H1 (cell line): Measurements from ENCODE around the gene SLC9A2. TPM values are rescaled to one million over a fixed set of nuclear protein-coding genes. Genes with fewer than 3 reads are reported as not detected.
A peak's percentile ranks its signal among the peaks of the same experiment; 100 is the strongest.

Experiments
- CTCF ChIA-PET: fragments of 300-600 bp; sonication (Branson Sonifier 250); formaldehyde crosslinking; loops from one replicate; lab custom pipeline; 2021; ENCODE audit not compliant: partially characterized antibody; lab: Charles Lee
- POLR2A ChIA-PET: fragments of 300-600 bp; sonication (Branson Sonifier 250); formaldehyde crosslinking; loops from one replicate; lab custom pipeline; 2021; ENCODE audit warnings: inconsistent platforms; ENCODE audit not compliant: partially characterized antibody; lab: Charles Lee
- DNase-seq, 2 experiments: peaks; one replicate each; pipeline versions ENCODE4 v3.0.0 to v3.0.0-alpha.2; 2010 to 2022; ENCODE audit warnings: low spot score in 2 of 2, low read depth in 1 of 2, mixed read lengths in 1 of 2
- FAIRE-seq: peaks from 2 replicates; lab custom pipeline; 2011; peaks lifted over from hg19 to GRCh38; lab: Jason Lieb, UNC
- H2AFZ ChIP-seq: 2 replicates; pipeline ENCODE4 v1.8.1; 2012; ENCODE audit warnings: low read length, inconsistent platforms
- H2AK5ac ChIP-seq: 2 replicates; pipeline ENCODE4 v1.6.1; 2013; ENCODE audit warnings: low read depth, low read length
- H2BK120ac ChIP-seq: replicated peaks from 2 replicates; pipeline ENCODE3; 2013; ENCODE audit warnings: low read depth, low read length, inconsistent platforms
- H2BK12ac ChIP-seq: 2 replicates; pipeline ENCODE4 v1.6.1; 2013; ENCODE audit warnings: low read depth, low read length
- H2BK15ac ChIP-seq: 2 replicates; pipeline ENCODE4 v1.6.1; 2013; ENCODE audit warnings: low read length
- H2BK20ac ChIP-seq: 2 replicates; pipeline ENCODE4 v1.6.1; 2013; ENCODE audit warnings: low read length
- H2BK5ac ChIP-seq: 2 replicates; pipeline ENCODE4 v1.6.1; 2013; ENCODE audit warnings: low read depth, low read length
- H3K14ac ChIP-seq: 2 replicates; pipeline ENCODE4 v1.6.1; 2013; ENCODE audit warnings: inconsistent platforms; ENCODE audit not compliant: insufficient read length
- H3K18ac ChIP-seq: 2 replicates; pipeline ENCODE4 v1.6.1; 2013; ENCODE audit warnings: low read length; ENCODE audit errors: extremely low read depth
- H3K23ac ChIP-seq: 2 replicates; pipeline ENCODE4 v1.6.1; 2013; ENCODE audit warnings: inconsistent platforms; ENCODE audit not compliant: insufficient read length
- H3K23me2 ChIP-seq: 2 replicates; pipeline ENCODE4 v1.6.1; 2013; ENCODE audit warnings: low read depth, low read length
- H3K27ac ChIP-seq: 2 replicates; pipeline ENCODE4 v1.6.1; 2011; ENCODE audit warnings: low read depth, low read length, inconsistent platforms
- H3K27me3 ChIP-seq, 4 experiments: replicated peaks in 1 of 4; 1 replicate in 1 of 4; 2 replicates in 3 of 4; pipeline versions ENCODE4 v1.6.1 to v1.8.1; 2011 to 2013; ENCODE audit warnings: low read length in 3 of 4, mild to moderate bottlenecking in 3 of 4, inconsistent platforms in 2 of 4, mixed read lengths in 2 of 4, moderate library complexity in 1 of 4; ENCODE audit not compliant: control insufficient read depth in 3 of 4, insufficient read depth in 3 of 4; ENCODE audit errors: extremely low read depth in 1 of 4
- H3K36me3 ChIP-seq, 4 experiments: 2 replicates each; pipeline versions ENCODE4 v1.6.1 to v1.8.1; 2011 to 2013; ENCODE audit warnings: mild to moderate bottlenecking in 4 of 4, low read length in 3 of 4, moderate library complexity in 2 of 4, control low read depth in 1 of 4, inconsistent platforms in 1 of 4; ENCODE audit not compliant: insufficient read depth in 4 of 4, control insufficient read depth in 2 of 4
- H3K4ac ChIP-seq: replicated peaks from 2 replicates; pipeline ENCODE3; 2013; ENCODE audit warnings: low read length, low read depth, mixed read lengths, inconsistent platforms; ENCODE audit not compliant: insufficient read length
- H3K4me1 ChIP-seq, 4 experiments: replicated peaks in 1 of 4; 1 replicate in 1 of 4; 2 replicates in 3 of 4; pipeline versions ENCODE4 v1.6.1 to v1.8.1; 2011 to 2013; ENCODE audit warnings: low read length in 3 of 4, inconsistent platforms in 2 of 4, mixed read lengths in 1 of 4; ENCODE audit not compliant: insufficient read depth in 4 of 4, control insufficient read depth in 3 of 4
- H3K4me2 ChIP-seq, 2 experiments: 2 replicates each; pipeline versions ENCODE4 v1.6.1 to v1.8.1; 2011 to 2013; ENCODE audit warnings: low read depth in 2 of 2, low read length in 2 of 2, control low read depth in 1 of 2, inconsistent platforms in 1 of 2, mild to moderate bottlenecking in 1 of 2; ENCODE audit not compliant: insufficient read depth in 1 of 2
- H3K4me3 ChIP-seq, 4 experiments: fragments of 200-600, 300-600 bp in 1 of 4; sonication (generic), shearing (Covaris generic), sonication (Bioruptor Twin) in 1 of 4; 2 replicates each; pipeline versions ENCODE4 v1.5.1 to v1.8.1; 2011 to 2016; ENCODE audit warnings: low read length in 4 of 4, low read depth in 3 of 4, control low read depth in 2 of 4, inconsistent platforms in 2 of 4, mild to moderate bottlenecking in 2 of 4, mixed read lengths in 1 of 4, moderate library complexity in 1 of 4; ENCODE audit not compliant: insufficient read depth in 2 of 4; ENCODE audit errors: extremely low read depth in 1 of 4
- H3K56ac ChIP-seq: replicated peaks from 2 replicates; pipeline ENCODE3; 2013; ENCODE audit warnings: low read depth, mild to moderate bottlenecking, mixed read lengths, low read length, inconsistent platforms; ENCODE audit not compliant: insufficient read length
- H3K79me1 ChIP-seq: 2 replicates; pipeline ENCODE4 v1.6.1; 2013; ENCODE audit warnings: low read depth, low read length, control low read depth
- H3K79me2 ChIP-seq, 2 experiments: 2 replicates each; pipeline versions ENCODE4 v1.6.1 to v1.8.1; 2012 to 2013; ENCODE audit warnings: low read length in 2 of 2, mild to moderate bottlenecking in 2 of 2, inconsistent platforms in 1 of 2; ENCODE audit not compliant: insufficient read depth in 2 of 2, control insufficient read depth in 1 of 2
- H3K9ac ChIP-seq, 4 experiments: replicated peaks in 1 of 4; 1 replicate in 1 of 4; 2 replicates in 3 of 4; pipeline versions ENCODE4 v1.6.1 to v1.8.1; 2011 to 2013; ENCODE audit warnings: low read depth in 3 of 4, low read length in 3 of 4, control low read depth in 2 of 4, mild to moderate bottlenecking in 2 of 4, moderate library complexity in 2 of 4, inconsistent platforms in 1 of 4; ENCODE audit errors: extremely low read depth in 1 of 4
- H3K9me3 ChIP-seq, 2 experiments: 2 replicates each; pipeline versions ENCODE4 v1.6.1 to v1.8.1; 2012 to 2013; ENCODE audit warnings: mild to moderate bottlenecking in 2 of 2, moderate library complexity in 2 of 2, control low read depth in 1 of 2, inconsistent platforms in 1 of 2, low read depth in 1 of 2, low read length in 1 of 2, mixed read lengths in 1 of 2; ENCODE audit not compliant: insufficient read depth in 2 of 2
- H4K20me1 ChIP-seq, 2 experiments: replicated peaks in 1 of 2; 2 replicates each; pipeline versions ENCODE3 to v1.8.1; 2011 to 2013; ENCODE audit warnings: inconsistent platforms in 2 of 2, low read length in 2 of 2, mild to moderate bottlenecking in 1 of 2; ENCODE audit not compliant: insufficient read depth in 2 of 2, control insufficient read depth in 1 of 2
- H4K5ac ChIP-seq: 2 replicates; pipeline ENCODE4 v1.6.1; 2013; ENCODE audit warnings: low read length, low read depth, mixed read lengths, inconsistent platforms; ENCODE audit not compliant: insufficient read length
- H4K8ac ChIP-seq: 2 replicates; pipeline ENCODE4 v1.8.0; 2013; ENCODE audit warnings: mild to moderate bottlenecking, moderate library complexity, low read length, inconsistent platforms; ENCODE audit not compliant: insufficient read depth; ENCODE audit errors: extremely low read depth
- H4K91ac ChIP-seq: replicated peaks from 2 replicates; pipeline ENCODE3; 2013; ENCODE audit warnings: low read length, mixed read lengths, inconsistent platforms; ENCODE audit not compliant: insufficient read length
- ASH2L ChIP-seq: fragments of 200-600, 300-600 bp; sonication (generic); IDR thresholded peaks from one replicate; pipeline ENCODE4 v1.7.1; 2017; ENCODE audit warnings: low read length
- BACH1 ChIP-seq: IDR thresholded peaks from 2 replicates; pipeline ENCODE4 v1.6.1; 2012; ENCODE audit warnings: low read length, improper control_type of control experiment
- EZH2 ChIP-seq: fragments of 200-600 bp; sonication (generic); IDR thresholded peaks from 2 replicates; pipeline ENCODE4 v1.7.1; 2012; ENCODE audit warnings: low read depth, mild to moderate bottlenecking, moderate library complexity, low read length, inconsistent platforms; ENCODE audit not compliant: severe bottlenecking
- HDAC2 ChIP-seq, 2 experiments: fragments of 300-600 bp in 1 of 2; sonication (generic) in 1 of 2; IDR thresholded peaks; 2 replicates each; pipeline ENCODE4 v1.6.1; 2011 to 2012; ENCODE audit warnings: low read depth in 2 of 2, low read length in 2 of 2, mild to moderate bottlenecking in 2 of 2, moderate library complexity in 2 of 2, borderline replicate concordance in 1 of 2, inconsistent platforms in 1 of 2
- PHF8 ChIP-seq: fragments of 200-600 bp; sonication (generic); conservative IDR thresholded peaks from 2 replicates; pipeline ENCODE4 v1.7.1; 2012; ENCODE audit warnings: low read depth, mild to moderate bottlenecking, inconsistent platforms, low read length, moderate library complexity
- SIRT6 ChIP-seq: IDR thresholded peaks from one replicate; pipeline ENCODE4 v1.7.1; 2012; ENCODE audit warnings: low read length, inconsistent platforms
- SUZ12 ChIP-seq: fragments of 200-600 bp; sonication (generic); IDR thresholded peaks from 2 replicates; pipeline ENCODE4 v1.6.1; 2012; ENCODE audit warnings: mild to moderate bottlenecking, inconsistent platforms, low read length, moderate library complexity, mixed read lengths
- TAF1 ChIP-seq: IDR thresholded peaks from 2 replicates; pipeline ENCODE4 v1.6.1; 2011; ENCODE audit warnings: mild to moderate bottlenecking, low read depth, low read length
- WGBS, 2 experiments: shearing (Covaris generic) in 1 of 2; methylation state at CpG; one replicate each; pipeline versions ENCODE4 v1.1.6 to v1.1.7; 2013 to 2015; ENCODE audit warnings: low lambda C conversion rate in 2 of 2, mixed read lengths in 2 of 2, inconsistent platforms in 1 of 2, low coverage in 1 of 2, missing lambda C conversion rate in 1 of 2; ENCODE audit not compliant: insufficient replicate concordance in 2 of 2, insufficient coverage in 1 of 2, insufficient read length in 1 of 2; ENCODE audit errors: extremely low coverage in 1 of 2, missing lambda C conversion rate in 1 of 2; 5-methylcytosine and 5-hydroxymethylcytosine counted together
- polyA plus RNA-seq, 7 experiments: library from polyadenylated mRNA; depleted of rRNA in 3 of 7; stranded (reverse) in 5 of 7; unstranded in 2 of 7; fragments of >200 nt in 5 of 7; fragments of 200-250 nt in 2 of 7; gene quantifications; 1 replicate in 5 of 7; 2 replicates in 1 of 7; 4 replicates in 1 of 7; pipeline versions ENCODE4 v1.2.1 to v1.2.3, GENCODE V29; 2011 to 2013; ENCODE audit warnings: missing spikeins in 2 of 7, mixed read lengths in 2 of 7
- total RNA-seq: library from RNA; stranded (reverse); fragmentation: NEBNext Ultra II Directional; extraction: Animal tissue kit (Norgen Biotek cat#: 25700); gene quantifications from 2 replicates; pipeline ENCODE4 v1.2.1, GENCODE V29; 2021
- TF ChIP-seq, protein P1 (sequence below): IDR thresholded peaks from 2 replicates; pipeline ENCODE4 v1.6.1; 2012; ENCODE audit warnings: inconsistent platforms

Gene SLC9A2
- total and polyA plus RNA-seq, 2 of the 8 experiments (the other 6 are each of a cell fraction or from before 2014, with no cell fraction given) = 0.06 to 0.13 TPM

DNA sequence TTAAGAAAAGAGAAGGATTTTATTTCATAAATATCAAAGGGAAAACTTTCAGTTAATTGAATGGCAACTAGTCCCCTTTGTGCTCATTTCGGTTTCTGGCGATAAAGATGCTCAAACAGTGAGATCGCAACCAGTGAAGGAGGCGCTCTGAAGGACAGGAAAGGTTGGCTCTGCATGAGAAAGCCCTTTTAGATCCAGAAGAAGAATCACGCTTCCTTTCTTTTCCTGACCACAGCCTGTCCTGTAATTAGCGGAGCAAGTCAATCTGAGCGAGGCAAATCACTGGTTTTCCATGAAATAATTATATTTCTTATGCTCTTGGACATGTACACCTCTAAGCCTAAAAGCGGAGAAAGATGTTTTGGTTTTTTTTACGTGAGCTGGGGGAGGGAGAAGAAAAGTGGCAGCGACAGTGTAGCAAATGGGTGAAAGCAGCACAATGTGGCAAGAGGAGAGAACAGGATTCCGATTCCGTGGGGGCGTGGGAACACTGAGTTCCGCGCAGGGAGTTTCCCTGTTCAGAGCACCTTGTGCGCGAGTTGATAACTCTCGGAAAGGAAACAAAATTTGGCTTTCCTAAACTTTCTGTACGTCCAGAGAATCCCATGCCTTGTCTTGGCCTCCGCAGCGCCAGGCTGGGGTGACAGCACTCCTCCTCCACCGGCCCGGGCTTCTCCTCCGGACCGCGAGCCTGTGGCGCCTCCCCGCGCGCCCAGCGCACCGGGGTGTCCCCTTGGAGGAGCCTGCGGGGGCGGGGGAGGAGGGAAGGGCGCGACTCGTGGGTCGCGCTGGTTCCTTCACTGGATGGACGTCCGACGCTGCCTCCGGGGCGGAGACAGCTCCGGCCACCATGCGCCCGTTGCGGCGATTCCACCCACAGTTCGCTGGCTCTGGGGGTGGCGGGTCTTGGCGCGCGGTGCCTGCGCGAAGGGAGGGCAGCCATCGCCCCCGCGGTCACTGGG is 620 bp upstream of the SLC9A2 start:
- Histone ChIP-seq H4K20me1 (peaks cover 0 to 1% of the 10 kb centered on the region in 2 experiments), H3K9me3 (no peaks in the 10 kb centered on the region), H2BK120ac (no peak overlapping the region), H3K23ac (no peak overlapping the region), H3K36me3 (no peaks in the 10 kb centered on the region), H3K4me1 (peaks cover 0 to 13% (median 7%) of the 10 kb centered on the region in 4 experiments; a peak in 6 of 7 replicates), H3K79me2 (no peaks in the 10 kb centered on the region), H3K27me3 (peaks cover 19 to 33% (median 30%) of the 10 kb centered on the region in 4 experiments), H2AFZ (peak overlapping the region; percentile 5), H2BK20ac (no peak overlapping the region), H4K91ac (no peak overlapping the region), H4K8ac (no peak overlapping the region), H3K14ac (no peak overlapping the region), H3K4ac (no peak overlapping the region), H3K4me3 (peak overlapping the region; percentile 36 to 76 (median 59)), H3K56ac (no peak overlapping the region), H2AK5ac (no peak overlapping the region), H3K18ac (no peak overlapping the region), H4K5ac (no peak overlapping the region), H3K9ac (peak overlapping the region in 1 of 4 experiments; percentile 31; a peak in 1 of 7 replicates), H2BK12ac (0 out of 2 replicates have a peak overlapping the region, but pooled peaks have one; percentile 7), H3K79me1 (no peaks in the 10 kb centered on the region), H3K23me2 (peaks cover 14% of the 10 kb centered on the region; the same call in 1 of the 2 replicates), H3K4me2 (peak overlapping the region; percentile 86 to 97), H2BK5ac (no peak overlapping the region), H3K27ac (no peak overlapping the region), H2BK15ac (no peak overlapping the region)
- ChIA-PET POLR2A (no interaction called here), CTCF (interaction anchor here (0.6 to 3.7 kb wide), 2 partner anchors 13 to 139 kb away, joined by 3 to 23 read pairs; no protein-coding TSS in a partner anchor)
- 6% methylated on average over 25 of the region's 59 CpGs; no CpG with 5 or more reads in 1 of the 2 experiments for WGBS, 2 experiments
- FAIRE-seq (no peak), DNase-seq (peak in 1 of 2 experiments; percentile 69)
- peak; percentile 3 for TF ChIP-seq ASH2L
- TF ChIP-seq, protein P1, sequence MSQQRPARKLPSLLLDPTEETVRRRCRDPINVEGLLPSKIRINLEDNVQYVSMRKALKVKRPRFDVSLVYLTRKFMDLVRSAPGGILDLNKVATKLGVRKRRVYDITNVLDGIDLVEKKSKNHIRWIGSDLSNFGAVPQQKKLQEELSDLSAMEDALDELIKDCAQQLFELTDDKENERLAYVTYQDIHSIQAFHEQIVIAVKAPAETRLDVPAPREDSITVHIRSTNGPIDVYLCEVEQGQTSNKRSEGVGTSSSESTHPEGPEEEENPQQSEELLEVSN = no peak
- TF ChIP-seq TAF1 = no peak
- TF ChIP-seq PHF8 = 0 out of 2 replicates have a peak, but pooled peaks have one; percentile 31
- TF ChIP-seq SUZ12 = peak; percentile 55
- peak; percentile 67 for TF ChIP-seq EZH2
- no peak for TF ChIP-seq BACH1
- TF ChIP-seq HDAC2 (IDR thresholded peaks at IDR 0.05; ENCODE audit: borderline replicate concordance in 1 of 2, low read depth in 2 of 2, low read length in 2 of 2) = 0 out of 4 replicates have a peak, but pooled peaks of 1 of the 2 experiments have one; percentile 12
- TF ChIP-seq SIRT6 = no peak
